ENCODE data around the gene MSI1. TPM values are rescaled to one million over a fixed set of nuclear protein-coding genes. Genes with fewer than 3 reads are reported as not detected.
A peak's percentile ranks its signal among the peaks of the same experiment; 100 is the strongest.

MSI1 gene
- total and polyA plus RNA-seq, 2 of the 13 experiments (the other 11 are each of a cell fraction or from before 2014, with no cell fraction given): 0.09 to 0.46 TPM

DNA sequence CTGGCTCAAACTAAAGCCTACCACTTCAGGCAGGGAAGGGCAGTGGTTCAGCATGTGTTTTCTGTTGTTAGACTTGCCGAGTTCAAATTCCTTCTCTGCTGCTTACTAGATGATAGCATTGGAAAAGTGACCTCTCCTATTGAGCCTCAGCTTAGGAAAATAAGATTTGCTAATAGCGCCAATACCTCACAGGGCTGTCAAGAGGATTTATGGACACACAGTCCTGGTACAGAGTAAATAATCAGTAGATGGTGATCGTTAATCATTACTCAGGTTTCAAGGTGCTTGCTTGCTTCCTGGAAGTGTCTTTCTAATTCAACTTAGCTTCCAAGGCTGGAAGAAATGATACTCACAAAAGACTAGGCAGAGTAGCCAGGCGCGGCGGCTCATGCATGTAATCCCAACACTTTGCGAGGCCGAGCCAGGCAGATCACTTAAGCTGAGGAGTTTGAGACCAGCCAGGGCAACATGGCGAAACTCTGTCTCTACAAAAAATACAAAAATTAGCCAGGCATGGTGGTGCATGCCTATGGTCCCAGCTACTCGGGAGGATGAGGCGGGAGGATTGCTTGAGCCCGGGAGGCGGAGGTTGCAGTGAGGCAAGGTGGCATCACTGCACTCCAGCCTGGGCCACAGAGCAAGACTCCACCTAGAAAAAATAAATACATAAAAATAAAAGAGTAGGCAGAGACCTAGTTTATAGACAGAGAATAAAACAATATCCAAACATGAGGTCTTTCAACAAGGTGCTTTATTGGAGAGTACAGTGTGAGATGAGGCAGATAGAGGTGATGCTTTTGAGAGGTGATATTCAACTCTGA, 47.4 kb downstream of the MSI1 start (continued):
- TF ChIP-seq MED13 (CRISPR knock-in tag; IDR thresholded peaks at IDR 0.05) (no peak), YEATS2 (CRISPR knock-in tag; IDR thresholded peaks at IDR 0.05; ENCODE audit: borderline replicate concordance) (no peak), MIER2 (CRISPR knock-in tag; IDR thresholded peaks at IDR 0.05) (no peak), NFYC (CRISPR knock-in tag; IDR thresholded peaks at IDR 0.05) (0 out of 2 replicates have a peak, but pooled peaks have one; percentile 5), NKX3-1 (CRISPR knock-in tag; IDR thresholded peaks at IDR 0.05) (peak; percentile 60; the same call in 1 of the 2 replicates), ATM (IDR thresholded peaks at IDR 0.05; ENCODE audit: borderline replicate concordance) (no peak), ZNF501 (CRISPR knock-in tag; IDR thresholded peaks at IDR 0.05) (no peak), MEIS2 (CRISPR knock-in tag; IDR thresholded peaks at IDR 0.05) (peak; percentile 98), ZNF253 (CRISPR knock-in tag; IDR thresholded peaks at IDR 0.05; ENCODE audit: borderline replicate concordance) (no peak), SRF (IDR thresholded peaks at IDR 0.05; ENCODE audit: low read depth, low read length) (no peak), NFRKB (IDR thresholded peaks at IDR 0.05) (no peak), THAP8 (CRISPR knock-in tag; IDR thresholded peaks at IDR 0.05; ENCODE audit: borderline replicate concordance) (no peak), NFIC (IDR thresholded peaks at IDR 0.05; ENCODE audit: low read length) (no peak), MLXIP (CRISPR knock-in tag; IDR thresholded peaks at IDR 0.05; ENCODE audit: borderline replicate concordance) (no peak), ZBTB42 (CRISPR knock-in tag; IDR thresholded peaks at IDR 0.05) (no peak), ZNF446 (CRISPR knock-in tag; IDR thresholded peaks at IDR 0.05) (no peak), HOXA7 (CRISPR knock-in tag; IDR thresholded peaks at IDR 0.05) (no peak), PATZ1 (CRISPR knock-in tag; IDR thresholded peaks at IDR 0.05) (0 out of 2 replicates have a peak, but pooled peaks have one; percentile 18), ZGPAT (CRISPR knock-in tag; IDR thresholded peaks at IDR 0.05) (peak; percentile 28; the same call in 1 of the 2 replicates)
- TF ChIP-seq, protein P1, sequence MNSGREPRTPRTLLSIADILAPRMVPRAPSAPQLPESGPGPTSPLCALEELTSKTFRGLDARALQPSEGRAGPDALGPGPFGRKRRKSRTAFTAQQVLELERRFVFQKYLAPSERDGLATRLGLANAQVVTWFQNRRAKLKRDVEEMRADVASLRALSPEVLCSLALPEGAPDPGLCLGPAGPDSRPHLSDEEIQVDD (CRISPR knock-in tag; IDR thresholded peaks at IDR 0.05; ENCODE audit: borderline replicate concordance): no peak
- TF ChIP-seq, protein P2, sequence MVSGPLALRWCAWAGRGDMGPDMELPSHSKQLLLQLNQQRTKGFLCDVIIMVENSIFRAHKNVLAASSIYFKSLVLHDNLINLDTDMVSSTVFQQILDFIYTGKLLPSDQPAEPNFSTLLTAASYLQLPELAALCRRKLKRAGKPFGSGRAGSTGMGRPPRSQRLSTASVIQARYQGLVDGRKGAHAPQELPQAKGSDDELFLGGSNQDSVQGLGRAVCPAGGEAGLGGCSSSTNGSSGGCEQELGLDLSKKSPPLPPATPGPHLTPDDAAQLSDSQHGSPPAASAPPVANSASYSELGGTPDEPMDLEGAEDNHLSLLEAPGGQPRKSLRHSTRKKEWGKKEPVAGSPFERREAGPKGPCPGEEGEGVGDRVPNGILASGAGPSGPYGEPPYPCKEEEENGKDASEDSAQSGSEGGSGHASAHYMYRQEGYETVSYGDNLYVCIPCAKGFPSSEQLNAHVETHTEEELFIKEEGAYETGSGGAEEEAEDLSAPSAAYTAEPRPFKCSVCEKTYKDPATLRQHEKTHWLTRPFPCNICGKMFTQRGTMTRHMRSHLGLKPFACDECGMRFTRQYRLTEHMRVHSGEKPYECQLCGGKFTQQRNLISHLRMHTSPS (CRISPR knock-in tag; IDR thresholded peaks at IDR 0.05; ENCODE audit: low read depth): no peak
